ENCODE data around the gene CLNK. TPM values are rescaled to one million over a fixed set of nuclear protein-coding genes. Genes with fewer than 3 reads are reported as not detected.

CLNK gene
- total RNA-seq (2014; rRNA removed; shearing (Covaris generic)): not detected in 2 replicates

GRCh38 chr4:10684631-10685030 is at the start of gene CLNK:
Gene CLNK, minus strand, starts transcription at chr4:10684768. Its CDS starts 16,899 bp downstream, at chr4:10667869.

DNA sequence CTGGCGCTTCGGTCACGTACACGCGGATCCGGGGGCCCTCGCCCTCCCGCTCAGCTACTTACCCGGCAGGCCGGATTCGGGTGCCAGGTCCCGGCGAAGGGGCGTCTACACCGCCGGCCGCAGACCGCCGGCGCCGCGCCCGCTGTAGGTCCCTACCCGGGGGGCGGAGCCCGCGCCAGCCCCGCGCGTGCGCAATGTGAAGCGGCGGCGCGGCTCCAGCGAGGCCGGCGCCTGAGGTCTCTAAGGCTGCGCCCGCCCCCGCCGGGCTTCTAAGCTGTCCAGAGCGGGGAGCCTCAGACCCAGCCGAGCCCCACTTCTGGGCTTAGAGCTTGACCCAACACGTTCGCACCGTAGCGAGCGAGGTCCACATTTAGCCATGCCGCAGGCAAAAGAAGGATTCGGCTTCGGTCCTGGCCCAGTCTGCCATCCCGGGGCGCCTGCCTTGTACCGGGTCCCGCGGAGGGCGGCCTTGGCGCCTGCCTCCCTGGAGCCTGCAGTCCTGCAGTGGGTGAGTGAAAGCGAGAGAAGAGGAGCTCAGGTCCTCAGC is 227.2 kb downstream of the CLNK start, which contains the start of gene ZNF518B:
TSS of gene ZNF518B (minus strand) at position 172 of the 547 bp plus-strand sequence. CDS start 11,098 bp downstream, outside the sequence.

Other genes starting within 250 kb of the CLNK start
- 24.5 and 31.1 TPM in 2 replicates for gene ZNF518B, start 227.3 kb downstream of the CLNK start, total RNA-seq (2014; rRNA removed; shearing (Covaris generic))

Measured in A375 (cell line).